Adipose tissue (tissue), 3 donors: Measurements from ENCODE around the gene ITFG2. TPM values are rescaled to one million over a fixed set of nuclear protein-coding genes. Genes with fewer than 3 reads are reported as not detected.
"Not testable (repeated sequence)": the region's sequence is repeated elsewhere in the genome, so short reads cannot be mapped to it uniquely, and the experiment has no call there.

Experiments used
- H3K27ac ChIP-seq: one replicate; pipeline ENCODE4 v1.5.1; 2013; ENCODE audit warnings: low read depth, low read length
- whole genome bisulfite sequencing, 3 donors: extraction: QIAGEN DNeasy Blood & Tissue Kit; methylation state at CpG; one replicate each; pipeline ENCODE4 v1.1.7; 2013; 5-methylcytosine and 5-hydroxymethylcytosine counted together
- polyA plus RNA-seq, 3 donors: library from polyadenylated mRNA; stranded (reverse); fragments of 200-250 nt; gene quantifications; one replicate each; pipeline ENCODE4 v1.2.3, GENCODE V29; 2013
- donor health status: healthy with polysubstance abuse.
- donor health status: Bipolar disorder and iron deficiency.
- donor health status: healthy.

ITFG2 gene
- polyA plus RNA-seq, 3 donors, result 20.0 to 21.7 (median 21.5) TPM

DNA sequence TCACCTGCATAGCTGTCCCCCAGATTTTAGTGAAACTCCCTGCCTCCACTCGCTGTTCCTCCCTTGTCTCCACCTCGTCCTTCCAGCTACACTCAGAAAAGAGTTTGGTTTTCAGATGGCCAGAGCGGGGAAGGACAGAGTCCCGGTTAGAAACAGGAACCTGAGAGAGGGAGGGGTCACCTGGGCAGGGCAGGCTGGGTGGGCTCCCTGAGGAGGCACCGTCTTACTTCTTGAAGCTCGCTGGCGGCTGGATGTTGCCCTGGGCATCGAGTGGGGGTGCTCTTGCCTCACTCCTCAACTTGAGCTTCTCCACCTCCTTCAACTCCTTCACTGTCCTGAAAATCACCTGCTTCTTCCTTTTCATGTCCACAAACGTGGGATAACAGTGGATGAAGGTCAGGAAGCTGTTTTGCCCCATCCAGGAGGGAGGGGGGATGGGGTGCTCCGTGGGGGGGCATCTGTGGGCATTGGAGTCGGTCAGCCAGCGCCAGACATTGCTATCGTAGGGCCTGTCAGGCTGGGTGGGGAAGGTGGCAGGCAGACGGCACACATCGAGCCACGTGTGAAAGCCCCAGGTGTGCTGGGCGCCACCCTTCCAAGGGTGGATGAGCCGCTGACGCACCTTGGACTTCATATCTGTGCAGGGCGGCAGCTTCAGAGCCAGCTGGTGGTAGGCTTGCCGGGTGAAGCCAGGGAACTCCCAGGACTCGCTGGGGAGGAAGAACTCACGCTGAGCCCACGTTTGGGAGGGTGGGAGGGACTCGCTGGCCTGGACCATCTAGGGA is 42.4 kb downstream of the ITFG2 start:
- H3K27ac ChIP-seq, result no peak overlapping the region
- WGBS, 3 donors, result 55 to 90% (median 89%) methylated on average over 25 of the region's 25 CpGs

DNA sequence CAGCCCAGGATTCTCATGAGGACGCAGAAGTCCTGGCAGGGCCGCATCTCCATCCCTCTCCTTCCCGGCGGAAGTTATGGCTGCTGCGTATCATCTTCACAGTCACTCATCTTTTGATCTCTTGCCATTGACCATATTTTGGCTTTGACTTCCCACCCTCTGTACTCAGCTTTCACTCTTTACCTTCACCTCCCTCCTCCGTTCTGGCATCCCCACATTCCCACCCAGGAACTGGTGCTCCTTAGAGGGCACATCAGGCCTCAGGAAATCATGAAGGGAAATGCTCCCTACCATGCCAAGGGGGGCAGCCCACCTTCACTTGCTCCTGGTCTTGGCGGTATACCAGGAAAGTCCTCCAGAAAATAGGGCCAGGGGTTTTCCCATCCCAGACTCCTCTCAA is 43.1 kb downstream of the ITFG2 start:
- no peak overlapping the region for H3K27ac ChIP-seq
- WGBS, 3 donors, result 93 to 97% (median 95%) methylated on average over 6 to 7 of the region's 7 CpGs

DNA sequence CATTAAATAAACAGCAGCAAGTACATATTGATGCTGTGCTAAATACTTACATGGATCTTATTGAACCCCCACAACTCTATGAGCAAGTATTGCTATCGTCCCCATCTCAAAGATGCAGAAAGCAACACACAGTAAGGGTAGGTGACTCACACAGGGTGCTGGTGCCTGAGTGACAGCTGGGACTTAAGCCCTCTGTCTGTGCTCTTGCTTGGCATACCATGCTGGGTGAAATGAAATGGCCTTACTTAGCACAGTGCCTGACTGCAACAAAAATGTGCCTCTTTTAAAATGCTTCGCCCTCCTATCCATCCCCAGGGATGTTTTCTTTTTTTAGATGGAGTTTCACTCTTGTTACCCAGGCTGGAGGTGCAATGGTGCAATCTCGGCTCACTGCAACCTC is 43.6 kb downstream of the ITFG2 start:
- no peak overlapping the region for H3K27ac ChIP-seq
- 90 to 91% (median 91%) methylated on average over 3 of the region's 3 CpGs for WGBS, 3 donors

DNA sequence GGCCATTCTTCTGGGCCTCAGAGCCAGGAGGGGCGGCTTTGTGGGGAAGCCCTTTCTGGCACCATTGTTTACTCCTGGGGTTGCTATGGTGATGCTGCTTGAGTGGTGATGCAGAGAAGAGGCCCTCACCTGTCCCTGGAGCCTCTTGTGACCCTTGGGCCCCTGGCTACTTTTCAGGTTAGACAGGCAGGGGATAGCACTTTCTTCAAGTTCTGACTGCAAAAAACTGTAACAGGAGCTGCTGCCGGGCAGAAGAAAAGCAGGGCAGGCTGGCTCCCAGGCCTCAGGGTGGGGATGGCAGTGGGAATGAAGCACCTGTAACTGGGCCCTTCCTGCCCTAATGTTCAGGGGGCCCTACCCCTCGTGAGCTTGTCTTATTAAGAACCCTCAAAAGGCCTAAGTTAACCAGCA is 44.6 kb downstream of the ITFG2 start, which contains the start of gene TEX52:
Gene TEX52, minus strand, starts transcription at position 19 of the 411 bp plus-strand sequence. Its CDS starts 13 bp downstream, at position 6.
- WGBS, 3 donors, result 40 to 87% (median 84%) methylated on average over 3 of the region's 3 CpGs
- H3K27ac ChIP-seq, result no peak within 1 kb of the TSS

DNA sequence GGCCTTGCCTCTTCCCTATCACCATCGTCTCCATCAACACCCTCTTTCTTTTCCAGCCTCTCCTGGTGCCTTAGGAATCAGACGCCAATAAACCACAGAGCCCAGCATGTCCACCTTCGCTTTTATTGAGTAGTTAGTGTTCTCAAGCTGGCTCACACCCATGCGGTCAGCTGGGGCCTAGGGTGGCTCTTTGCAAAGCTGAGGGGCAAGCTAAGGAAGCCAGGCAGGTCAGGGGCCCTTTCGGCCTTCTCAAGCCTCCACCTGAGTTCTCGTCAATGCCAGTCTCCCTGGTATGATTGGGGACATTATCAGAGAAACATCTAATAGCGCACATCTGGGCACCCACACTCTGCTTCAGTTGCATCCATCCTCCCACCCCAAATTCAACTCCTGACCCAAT is 45.1 kb downstream of the ITFG2 start:
- 86 to 97% (median 96%) methylated on average over 7 of the region's 7 CpGs for WGBS, 3 donors
- H3K27ac ChIP-seq, result no peak overlapping the region

DNA sequence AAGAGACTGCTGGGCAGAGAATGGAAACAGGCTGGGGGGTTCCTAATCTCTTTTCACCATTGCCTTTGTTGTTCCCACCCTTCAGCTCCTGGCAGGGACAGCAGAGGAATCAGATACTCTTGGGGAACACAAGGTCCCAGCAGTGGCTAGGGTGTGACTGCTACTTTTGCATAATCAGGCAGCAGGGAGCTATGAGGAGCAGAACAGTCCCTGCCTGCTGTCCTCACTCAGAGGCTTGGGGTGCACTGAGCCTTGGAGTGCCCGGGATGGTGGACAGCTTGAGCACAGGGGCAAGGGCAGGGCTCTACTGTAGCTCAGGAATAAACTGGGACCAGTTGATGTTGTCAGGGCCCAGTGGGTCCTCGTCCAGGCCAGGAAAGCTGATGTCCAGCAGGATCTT is 45.9 kb downstream of the ITFG2 start:
- H3K27ac ChIP-seq, result no peak overlapping the region
- 82 to 92% (median 90%) methylated on average over 2 of the region's 2 CpGs for WGBS, 3 donors

DNA sequence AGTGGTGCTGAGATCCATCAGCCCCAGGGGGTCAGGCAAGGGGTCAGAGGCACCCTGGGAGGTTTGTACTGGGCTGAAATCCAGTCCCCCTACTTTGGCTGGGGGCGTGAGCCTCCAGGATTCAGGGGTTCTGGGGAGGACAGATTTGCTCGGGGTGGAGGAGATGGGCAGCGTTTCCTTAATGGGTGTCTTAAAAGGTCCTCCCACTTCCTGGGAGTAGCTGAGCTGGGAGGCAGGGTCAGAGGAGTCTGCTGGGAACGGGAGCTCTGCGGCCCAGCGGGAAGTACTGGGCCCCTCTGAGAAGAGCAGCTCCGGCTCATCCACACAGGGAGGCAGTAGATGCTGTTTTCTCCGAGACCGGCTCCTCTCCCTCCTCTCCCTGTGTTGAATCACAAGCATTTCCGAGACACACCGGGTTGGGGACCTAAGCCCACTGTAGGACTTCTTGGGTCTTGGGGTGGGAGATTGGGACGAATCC is 46.5 kb downstream of the ITFG2 start:
- WGBS, 3 donors, result 75 to 80% (median 77%) methylated on average over 12 of the region's 12 CpGs
- no peak overlapping the region for H3K27ac ChIP-seq

DNA sequence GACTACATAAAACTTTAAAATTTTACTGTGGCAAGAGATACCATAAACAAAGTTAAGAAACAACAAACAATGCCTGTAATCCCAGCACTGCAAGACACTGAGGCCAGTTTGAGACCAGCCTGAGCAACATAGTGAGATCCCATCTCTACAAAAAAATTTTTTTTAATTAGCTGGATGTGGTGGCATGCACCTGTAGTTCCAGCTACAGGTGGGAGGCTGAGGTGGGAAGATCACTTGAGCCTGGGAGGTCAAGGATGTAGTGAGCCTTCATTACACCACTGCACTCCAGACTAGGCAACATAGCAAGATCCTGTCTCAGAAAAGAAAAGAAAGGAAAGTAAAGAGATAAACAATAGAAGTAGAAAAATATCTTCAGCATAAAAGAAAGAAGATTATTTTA is 47.7 kb downstream of the ITFG2 start:
- H3K27ac ChIP-seq, result no peak overlapping the region

DNA sequence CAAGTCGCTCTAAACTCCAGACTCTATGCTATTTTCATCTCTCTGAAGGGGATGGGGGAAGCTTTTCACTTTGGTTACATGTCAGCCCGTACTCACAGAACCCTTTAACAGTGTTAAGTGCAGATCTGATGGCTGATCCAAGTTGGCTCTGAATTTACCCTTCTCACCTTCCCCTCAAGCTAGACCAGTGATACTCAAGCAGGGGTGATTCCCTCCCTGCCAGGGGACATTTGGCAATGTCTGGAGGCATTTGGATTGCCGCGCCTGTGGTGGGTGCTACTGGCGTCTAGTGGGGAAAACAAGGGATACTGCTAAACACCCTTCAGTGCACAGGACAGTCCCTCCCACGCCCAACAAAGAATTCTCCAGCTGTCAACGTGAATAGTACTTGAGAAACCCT is 50.4 kb downstream of the ITFG2 start:
- WGBS, 3 donors, result 93 to 96% (median 93%) methylated on average over 7 of the region's 7 CpGs
- H3K27ac ChIP-seq, result no peak overlapping the region

DNA sequence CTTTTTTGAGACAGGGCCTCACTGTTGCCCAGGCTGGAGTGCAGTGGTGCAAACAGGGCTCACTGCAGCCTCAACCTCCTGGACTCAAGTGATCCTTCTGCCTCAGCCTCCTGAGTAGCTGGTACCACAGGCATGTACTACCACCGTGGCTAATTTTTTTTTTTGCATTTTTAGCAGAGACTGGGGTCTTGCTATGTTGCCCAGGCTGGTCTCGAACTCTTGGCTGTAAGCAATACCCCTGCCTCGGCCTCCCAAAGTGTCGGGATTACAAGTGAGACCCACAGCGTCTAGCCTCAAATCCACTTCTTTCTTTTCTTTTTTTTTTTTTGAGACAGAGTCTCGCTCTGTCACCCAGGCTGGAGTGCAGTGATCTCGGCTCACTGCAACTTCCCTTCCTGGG is 50.9 kb downstream of the ITFG2 start:
- H3K27ac ChIP-seq, result not testable (repeated sequence)
- WGBS, 3 donors, result 92 to 97% (median 95%) methylated on average over 7 of the region's 7 CpGs

DNA sequence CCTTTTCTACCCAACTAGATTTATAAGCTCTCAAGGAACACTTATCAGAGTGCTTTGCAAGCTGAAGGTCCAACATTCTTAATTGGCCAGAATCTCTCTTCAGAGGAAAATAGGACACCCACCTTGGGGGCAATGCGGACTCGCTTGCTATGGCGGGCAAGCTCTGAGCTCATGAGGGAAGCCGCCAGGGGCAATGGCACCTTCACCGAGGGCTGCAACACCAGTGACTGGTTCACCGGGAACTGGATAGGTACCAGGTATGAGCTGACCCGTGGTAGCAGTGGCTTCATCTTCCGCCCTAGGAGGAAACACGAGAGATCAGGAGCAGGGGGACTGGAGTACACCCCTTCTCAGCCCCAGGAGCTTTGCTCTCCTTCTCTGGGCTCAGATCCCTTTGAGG is 51.7 kb downstream of the ITFG2 start:
- H3K27ac ChIP-seq, result no peak overlapping the region
- 95 to 98% (median 96%) methylated on average over 9 of the region's 9 CpGs for WGBS, 3 donors

DNA sequence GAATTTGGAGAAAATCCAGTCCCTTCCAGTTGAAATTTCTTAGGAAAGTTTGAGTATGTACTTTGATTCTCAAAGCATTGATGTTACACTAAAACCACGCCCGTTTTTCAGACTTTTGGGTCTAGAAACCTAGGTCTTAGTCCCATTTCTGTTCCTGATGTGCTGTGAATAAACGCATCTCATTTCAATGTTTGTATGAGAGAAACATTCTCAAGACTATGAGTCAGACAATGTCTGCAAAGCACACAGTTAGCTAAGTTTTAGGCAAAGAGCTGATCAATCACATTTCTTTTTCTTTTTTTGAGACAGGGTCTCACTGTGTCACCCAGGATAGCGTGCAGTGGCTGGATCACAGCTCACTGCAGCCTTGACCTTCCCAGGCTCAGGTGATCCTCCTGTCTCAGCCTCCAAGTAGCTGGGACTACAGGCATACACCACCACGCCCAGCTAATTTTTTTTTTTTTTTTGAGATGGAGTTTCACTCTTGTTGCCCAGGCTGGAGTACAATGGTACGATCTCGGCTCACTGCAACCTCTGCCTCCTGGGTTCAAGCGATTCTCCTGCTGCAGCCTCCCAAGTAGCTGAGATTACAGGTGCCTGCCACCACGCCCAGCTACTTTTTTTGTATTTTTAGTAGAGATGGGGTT is 56.6 kb downstream of the ITFG2 start:
- not testable (repeated sequence) for H3K27ac ChIP-seq
- 92 to 97% (median 96%) methylated on average over 9 of the region's 9 CpGs for WGBS, 3 donors

Other genes with a start within 250 kb of the ITFG2 start
- gene FKBP4, start 17.7 kb upstream of the ITFG2 start, polyA plus RNA-seq, result 10 to 100 TPM; 25.3 to 35.7 (median 33.6) TPM
- gene NRIP2, start 22.4 kb downstream of the ITFG2 start, polyA plus RNA-seq, result 1 to 10 TPM in 2 of 3 donors, under 1 TPM in 1; 0.36 to 5.1 (median 1.4) TPM
- not detected for gene TEX52, start 44.4 kb downstream of the ITFG2 start, polyA plus RNA-seq
- 1 to 10 TPM in 1 of 3 donors, under 1 TPM in 2; 0.26 to 2.2 (median 0.30) TPM for gene FOXM1, start 64.5 kb downstream of the ITFG2 start, polyA plus RNA-seq
- gene RHNO1, start 64.6 kb downstream of the ITFG2 start, polyA plus RNA-seq, result 1 to 10 TPM; 4.5 to 9.8 (median 5.3) TPM
- gene TULP3, start 78.2 kb downstream of the ITFG2 start, polyA plus RNA-seq, result 10 to 100 TPM in 2 of 3 donors, 1 to 10 TPM in 1; 5.1 to 23.4 (median 11.0) TPM
- 10 to 100 TPM; 11.8 to 46.5 (median 28.5) TPM for gene TEAD4, start 146.7 kb downstream of the ITFG2 start, polyA plus RNA-seq